ENCODE measurements around the gene KBTBD12.

Gene KBTBD12

DNA sequence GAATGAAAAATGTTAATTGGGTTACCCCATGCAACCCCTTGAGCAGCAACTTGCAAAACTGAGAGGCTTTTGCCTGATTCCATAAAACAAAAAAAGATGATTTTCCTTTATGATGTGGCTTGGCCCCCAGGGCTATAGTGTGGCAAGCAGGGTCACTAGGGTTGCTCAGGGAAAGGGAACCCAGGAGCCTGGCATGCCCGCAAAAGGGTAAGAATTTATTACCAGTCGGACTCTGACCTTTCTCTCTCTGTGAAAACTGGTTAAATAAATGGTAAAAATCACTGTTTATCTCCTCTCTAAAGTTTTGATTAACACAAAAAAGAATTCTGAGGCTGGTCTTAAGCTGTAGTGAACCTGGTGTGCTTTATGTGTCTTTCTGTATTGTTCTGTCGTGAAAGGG, 99.5 kb downstream of the KBTBD12 start:
- DNase-seq (ENCODE audit: low read depth): no peak

DNA sequence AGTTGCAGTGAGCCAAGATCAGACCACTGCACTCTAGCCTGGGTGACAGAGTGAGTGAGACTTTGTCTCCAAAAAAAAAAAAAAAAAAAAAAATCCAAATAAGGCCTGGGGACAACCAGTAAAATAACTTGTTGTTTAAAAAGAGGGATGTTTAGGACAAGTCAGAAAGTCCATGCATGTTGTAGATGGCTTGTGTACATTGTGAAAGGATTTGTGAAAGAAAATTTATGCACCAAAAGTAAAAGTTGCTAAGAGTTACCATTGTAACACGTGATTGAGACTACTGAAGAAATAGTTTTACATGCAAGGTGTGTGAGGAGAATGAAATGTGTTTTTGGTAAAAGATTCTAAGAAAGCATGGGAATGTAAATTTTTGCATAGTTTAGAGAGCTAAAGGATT, 101.5 kb downstream of the KBTBD12 start:
- no peak for DNase-seq (ENCODE audit: low read depth)

DNA sequence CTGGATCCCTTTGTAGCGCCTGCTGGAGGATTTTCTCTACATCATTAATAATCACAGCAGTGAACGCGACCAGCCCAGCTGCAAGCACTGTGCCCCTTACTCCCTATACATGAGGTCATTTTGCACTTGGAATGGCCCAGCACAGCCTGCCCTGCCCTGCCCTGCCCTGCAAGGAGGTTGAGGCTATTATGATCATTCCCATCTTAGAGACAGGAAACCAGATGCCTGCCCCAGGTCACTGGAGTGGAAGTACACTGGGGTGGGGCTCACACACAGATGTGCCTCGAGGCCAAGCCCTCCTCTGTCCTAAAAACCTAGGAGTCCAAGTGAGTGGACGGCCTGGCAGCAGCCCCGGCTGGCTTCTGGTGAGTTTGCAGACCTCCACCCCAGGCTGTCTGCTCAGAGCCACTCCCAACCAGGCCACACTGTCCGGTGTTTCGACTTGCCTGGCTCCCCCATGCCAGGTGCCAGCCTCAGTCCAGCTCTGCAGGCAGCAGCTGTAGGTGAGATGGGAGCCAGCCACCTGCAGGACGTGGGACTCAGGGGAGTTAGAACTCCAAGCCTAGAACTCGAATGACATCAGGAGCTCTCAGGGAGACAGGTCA, 106.8 kb downstream of the KBTBD12 start:
- DNase-seq (ENCODE audit: low read depth): no peak

DNA sequence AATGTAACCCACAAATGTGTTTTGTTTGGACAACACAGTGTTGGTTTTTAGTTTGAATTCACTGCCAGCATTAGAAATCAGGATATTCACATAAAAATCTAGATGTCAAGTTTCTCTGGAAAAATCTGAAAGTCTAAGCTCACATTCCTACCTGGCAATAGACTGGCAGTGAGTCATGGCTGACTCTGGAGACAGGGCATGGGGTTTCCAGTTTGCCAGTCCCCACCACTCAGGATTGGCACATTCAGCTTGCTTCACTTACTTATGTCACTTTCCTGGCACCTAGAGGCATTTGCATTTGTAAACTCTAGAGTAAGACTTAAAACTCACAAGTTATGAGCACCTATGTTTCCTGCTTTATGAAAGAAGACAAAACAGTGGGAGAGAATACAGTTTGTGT, 118.1 kb downstream of the KBTBD12 start:
- no peak for DNase-seq (ENCODE audit: low read depth)

DNA sequence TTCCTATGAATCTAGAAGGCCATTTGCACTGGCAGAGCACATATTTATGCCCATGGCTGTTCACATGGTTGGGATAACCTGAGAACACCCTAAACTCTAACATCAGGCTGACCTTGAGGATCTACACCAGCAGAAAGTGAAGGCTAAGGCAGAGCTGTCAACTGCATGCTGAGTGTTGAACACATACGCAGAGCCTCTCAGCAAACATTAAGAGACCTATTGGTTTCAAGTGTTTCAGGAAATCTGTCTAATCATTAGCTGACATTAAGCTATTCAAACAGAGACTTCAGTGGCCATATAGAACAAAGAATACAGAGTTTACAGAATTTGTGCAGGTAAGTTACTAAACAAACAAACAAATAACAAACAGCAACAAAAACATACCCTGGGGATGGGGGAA, 121.1 kb downstream of the KBTBD12 start:
- DNase-seq (ENCODE audit: low read depth): no peak

Data from fibroblast of the conjunctiva (primary cell).